Endothelial cell of umbilical vein (primary cell): ENCODE measurements around the gene B4GALNT3. TPM values are rescaled to one million over a fixed set of nuclear protein-coding genes. Genes with fewer than 3 reads are reported as not detected.

Source experiments
- BruUV-seq: library from RNA; stranded (reverse); fragments of 400-500 nt; replicated peaks from 2 replicates; lab custom pipeline; 2021; lab: Mats Ljungman, UMichigan
- CTCF ChIA-PET: fragments of 300-600, 350-600 bp; sonication (Branson Sonifier 250); formaldehyde crosslinking; loops from one replicate; lab custom pipeline; 2021; ENCODE audit warnings: antibody characterized with exemption, inconsistent platforms; lab: Charles Lee
- POLR2A ChIA-PET: fragments of 300-600, 350-600 bp; sonication (Branson Sonifier 250); formaldehyde crosslinking; loops from one replicate; lab custom pipeline; 2021; ENCODE audit warnings: antibody characterized with exemption, inconsistent platforms; lab: Charles Lee
- DNase-seq: peaks from one replicate; pipeline ENCODE4 v3.0.0-alpha.2; 2011; ENCODE audit warnings: low read depth, low spot score
- FAIRE-seq: peaks from 2 replicates; lab custom pipeline; 2011; peaks lifted over from hg19 to GRCh38; lab: Jason Lieb, UNC
- H2AFZ ChIP-seq: 2 replicates; pipeline ENCODE4 v1.6.0; 2012; ENCODE audit warnings: low read depth, low read length, control low read depth, inconsistent platforms
- H3K27ac ChIP-seq: 2 replicates; pipeline ENCODE4 v1.5.1; 2011; ENCODE audit warnings: low read depth, mild to moderate bottlenecking, control low read depth, low read length, moderate library complexity; ENCODE audit not compliant: insufficient read depth
- H3K27me3 ChIP-seq, 2 experiments: 2 replicates each; pipeline versions ENCODE4 v1.6.0 to v1.6.1; 2011; ENCODE audit warnings: low read length in 2 of 2, mixed read lengths in 1 of 2; ENCODE audit not compliant: control insufficient read depth in 2 of 2, insufficient read depth in 2 of 2
- H3K36me3 ChIP-seq, 2 experiments: 2 replicates in 1 of 2; 3 replicates in 1 of 2; pipeline ENCODE4 v1.5.1; 2011; ENCODE audit warnings: low read length in 2 of 2, mild to moderate bottlenecking in 1 of 2, moderate library complexity in 1 of 2; ENCODE audit not compliant: control insufficient read depth in 2 of 2, insufficient read depth in 2 of 2; ENCODE audit errors: extremely low read depth in 1 of 2
- H3K4me1 ChIP-seq: 3 replicates; pipeline ENCODE4 v1.5.1; 2011; ENCODE audit warnings: mild to moderate bottlenecking, low read length; ENCODE audit not compliant: control insufficient read depth, insufficient read depth; ENCODE audit errors: extremely low read depth
- H3K4me2 ChIP-seq: 2 replicates; pipeline ENCODE4 v1.6.1; 2011; ENCODE audit warnings: low read length, control low read depth, mixed read lengths; ENCODE audit not compliant: insufficient read depth
- H3K4me3 ChIP-seq, 3 experiments: fragments of 200-600 bp in 1 of 3; sonication (generic), shearing (Covaris generic) in 1 of 3; replicated peaks in 1 of 3; 2 replicates each; pipeline ENCODE4 v1.5.1; 2011 to 2016; ENCODE audit warnings: control low read depth in 3 of 3, low read length in 3 of 3, mild to moderate bottlenecking in 2 of 3, inconsistent platforms in 1 of 3, low read depth in 1 of 3, moderate library complexity in 1 of 3; ENCODE audit not compliant: insufficient read depth in 1 of 3
- H3K79me2 ChIP-seq: 2 replicates; pipeline ENCODE4 v1.6.0; 2012; ENCODE audit warnings: low read length, inconsistent platforms; ENCODE audit not compliant: control insufficient read depth, insufficient read depth
- H3K9ac ChIP-seq: replicated peaks from 2 replicates; pipeline ENCODE3; 2011; ENCODE audit warnings: low read length, control low read depth; ENCODE audit not compliant: insufficient read depth; ENCODE audit errors: extremely low read depth
- H3K9me1 ChIP-seq: replicated peaks from 3 replicates; pipeline ENCODE4 v1.6.0; 2011; ENCODE audit warnings: mild to moderate bottlenecking, low read length; ENCODE audit not compliant: control insufficient read depth, insufficient read depth; ENCODE audit errors: extremely low read depth
- H3K9me3 ChIP-seq: replicated peaks from 2 replicates; pipeline ENCODE4 v1.5.1; 2012; ENCODE audit warnings: low read length, inconsistent platforms; ENCODE audit not compliant: control insufficient read depth, insufficient read depth
- H4K20me1 ChIP-seq: replicated peaks from 2 replicates; pipeline ENCODE3; 2011; ENCODE audit warnings: mild to moderate bottlenecking, low read length; ENCODE audit not compliant: control insufficient read depth, insufficient read depth; ENCODE audit errors: extremely low read depth
- EZH2 ChIP-seq: IDR thresholded peaks from 2 replicates; pipeline ENCODE4 v1.6.1; 2012; ENCODE audit warnings: borderline replicate concordance, low read depth, mild to moderate bottlenecking, moderate library complexity, low read length, inconsistent platforms; ENCODE audit not compliant: severe bottlenecking
- FOS ChIP-seq: IDR thresholded peaks from 2 replicates; pipeline ENCODE4 v1.6.1; 2011; ENCODE audit warnings: mild to moderate bottlenecking, low read length, moderate library complexity, borderline replicate concordance; ENCODE audit not compliant: insufficient read depth
- GATA2 ChIP-seq: IDR thresholded peaks from 2 replicates; pipeline ENCODE4 v1.7.0; 2011; ENCODE audit warnings: low read depth, mild to moderate bottlenecking, moderate library complexity, mixed read lengths, low read length; ENCODE audit not compliant: insufficient read length, insufficient read depth
- MAX ChIP-seq: IDR thresholded peaks from 2 replicates; pipeline ENCODE4 v1.6.1; 2011; ENCODE audit not compliant: insufficient read depth, insufficient read length
- POLR2A ChIP-seq: IDR thresholded peaks from 2 replicates; pipeline ENCODE4 v1.6.1; 2012; ENCODE audit warnings: low read depth, mild to moderate bottlenecking, control low read depth, low read length
- dilution Hi-C: fragments of 300-500 bp; cut with MboI; formaldehyde crosslinking; loops from one replicate; pipeline ENCODE4 v1.15.0; 2019; ENCODE audit warnings: low sequenced_read_pairs; ENCODE audit not compliant: extremely low pct_ligation_motif_present
- intact Hi-C: fragments of 100-400 bp; cut with micrococcal nuclease; formaldehyde crosslinking; loops from one replicate; pipeline ENCODE4 v1.10.0; 2022
- polyA plus RNA-seq, 4 experiments: library from polyadenylated mRNA; depleted of rRNA in 3 of 4; stranded (reverse) in 3 of 4; unstranded in 1 of 4; fragments of >200 nt; gene quantifications; 2 replicates each; pipeline versions ENCODE4 v1.2.1 to v1.2.3, GENCODE V29; 2011 to 2012; ENCODE audit warnings: missing spikeins in 1 of 4
- total RNA-seq: library from RNA; stranded (reverse); gene quantifications from 2 replicates; pipeline ENCODE4 v1.2.3, GENCODE V29; 2021
- TF ChIP-seq, protein P1 (sequence below), 2 donors: IDR thresholded peaks; 1 replicate in 1 of 2; 2 replicates in 1 of 2; pipeline ENCODE4 v1.5.1; 2011; ENCODE audit warnings: low read length in 2 of 2, mild to moderate bottlenecking in 2 of 2, moderate library complexity in 2 of 2, control low read depth in 1 of 2, inconsistent platforms in 1 of 2, low read depth in 1 of 2; ENCODE audit not compliant: insufficient read depth in 1 of 2; ENCODE audit errors: extremely low read depth in 1 of 2

B4GALNT3 gene
- total and polyA plus RNA-seq, 2 donors (not counting 3 experiments of a cell fraction or from before 2014, with no cell fraction given), result 0.07 TPM; not detected in 1

GRCh38 chr12:520119-520518, 60.4 kb downstream of the B4GALNT3 start:
- no peaks in the 10 kb centered on the region for H3K9me1 ChIP-seq
- no peaks in the 10 kb centered on the region for H4K20me1 ChIP-seq
- H3K9ac ChIP-seq, result no peak overlapping the region
- intact Hi-C loops, result no loop called here
- no peak overlapping the region for H3K27ac ChIP-seq
- no peaks in the 10 kb centered on the region for H3K9me3 ChIP-seq
- FAIRE-seq (no peak), DNase-seq (no peak)
- no peaks in the 10 kb centered on the region for H3K79me2 ChIP-seq
- no TSS peak for BruUV-seq
- H3K36me3 ChIP-seq, result no peaks in the 10 kb centered on the region
- no peak for TF ChIP-seq EZH2
- TF ChIP-seq FOS, result no peak
- TF ChIP-seq, protein P1, sequence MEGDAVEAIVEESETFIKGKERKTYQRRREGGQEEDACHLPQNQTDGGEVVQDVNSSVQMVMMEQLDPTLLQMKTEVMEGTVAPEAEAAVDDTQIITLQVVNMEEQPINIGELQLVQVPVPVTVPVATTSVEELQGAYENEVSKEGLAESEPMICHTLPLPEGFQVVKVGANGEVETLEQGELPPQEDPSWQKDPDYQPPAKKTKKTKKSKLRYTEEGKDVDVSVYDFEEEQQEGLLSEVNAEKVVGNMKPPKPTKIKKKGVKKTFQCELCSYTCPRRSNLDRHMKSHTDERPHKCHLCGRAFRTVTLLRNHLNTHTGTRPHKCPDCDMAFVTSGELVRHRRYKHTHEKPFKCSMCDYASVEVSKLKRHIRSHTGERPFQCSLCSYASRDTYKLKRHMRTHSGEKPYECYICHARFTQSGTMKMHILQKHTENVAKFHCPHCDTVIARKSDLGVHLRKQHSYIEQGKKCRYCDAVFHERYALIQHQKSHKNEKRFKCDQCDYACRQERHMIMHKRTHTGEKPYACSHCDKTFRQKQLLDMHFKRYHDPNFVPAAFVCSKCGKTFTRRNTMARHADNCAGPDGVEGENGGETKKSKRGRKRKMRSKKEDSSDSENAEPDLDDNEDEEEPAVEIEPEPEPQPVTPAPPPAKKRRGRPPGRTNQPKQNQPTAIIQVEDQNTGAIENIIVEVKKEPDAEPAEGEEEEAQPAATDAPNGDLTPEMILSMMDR (IDR thresholded peaks at IDR 0.05; ENCODE audit: extremely low read depth in 1 of 2, insufficient read depth in 1 of 2, low read depth in 1 of 2, low read length in 2 of 2), result no peak
- TF ChIP-seq GATA2, result no peak
- TF ChIP-seq POLR2A, result no peak
- no peak for TF ChIP-seq MAX
- peaks cover 4% of the 10 kb centered on the region for H3K4me1 ChIP-seq
- H2AFZ ChIP-seq, result no peak overlapping the region
- dilution Hi-C loops, result no loop called here
- ChIA-PET CTCF (interaction anchor here (1.1 to 2.7 kb wide), 7 partner anchors 10 to 77 kb away, joined by 3 to 8 read pairs (median 4); no protein-coding TSS in a partner anchor), POLR2A (no interaction called here)
- H3K4me2 ChIP-seq, result no peak overlapping the region
- H3K4me3 ChIP-seq, result no peak overlapping the region
- peaks cover 26 to 37% of the 10 kb centered on the region in 2 experiments for H3K27me3 ChIP-seq
